HG03064 (cell line): Measurements from ENCODE around the gene SLC22A14.
"Not testable (repeated sequence)": the region's sequence is repeated elsewhere in the genome, so short reads cannot be mapped to it uniquely, and the experiment has no call there.

ENCODE experiments used
- ATAC-seq: cut with Tn5 transposase; IDR thresholded peaks from one replicate; pipeline ENCODE4 v1.9.1; 2021; ENCODE audit warnings: low read depth; ENCODE audit not compliant: unreplicated experiment

SLC22A14 gene

DNA sequence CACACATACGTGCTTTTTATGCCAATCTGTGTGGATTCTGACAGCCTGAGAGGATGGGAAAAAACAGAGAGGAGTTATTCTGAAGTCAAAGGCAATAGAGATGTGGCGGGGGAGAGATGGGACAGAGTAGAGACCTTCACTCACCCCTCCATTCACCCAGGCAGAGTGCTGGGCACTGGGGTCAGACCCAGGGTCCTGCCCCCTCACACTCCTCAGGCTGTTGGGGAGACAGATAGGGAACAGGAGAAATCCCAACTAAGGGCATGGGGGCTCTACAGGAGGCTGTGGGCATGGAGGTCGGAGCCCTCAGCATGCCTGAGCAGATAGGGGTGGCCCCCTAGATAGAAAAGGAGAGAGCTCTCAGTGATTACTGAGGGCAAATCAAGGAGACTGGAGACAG, 30.3 kb downstream of the SLC22A14 start:
- no peak for ATAC-seq

DNA sequence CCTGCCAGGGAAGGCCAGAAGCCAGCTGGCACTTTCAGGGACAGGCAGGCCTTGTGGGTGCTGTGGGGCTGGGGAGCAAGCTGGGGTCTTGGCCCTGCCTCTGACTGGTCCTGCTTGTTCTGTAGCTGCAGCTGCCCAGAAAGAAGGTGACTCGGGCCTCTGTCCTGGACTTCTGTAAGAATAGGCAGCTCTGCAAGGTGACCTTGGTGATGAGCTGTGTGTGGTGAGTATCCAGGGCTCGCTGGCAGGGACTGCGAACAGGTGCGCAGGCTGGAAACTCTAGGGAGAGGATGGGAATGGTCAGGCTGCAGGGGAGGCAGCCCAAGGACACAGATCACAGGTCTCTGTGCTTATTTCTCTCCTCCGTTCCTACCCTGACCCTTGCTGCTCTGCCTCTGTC, 31.2 kb downstream of the SLC22A14 start:
- no peak for ATAC-seq

DNA sequence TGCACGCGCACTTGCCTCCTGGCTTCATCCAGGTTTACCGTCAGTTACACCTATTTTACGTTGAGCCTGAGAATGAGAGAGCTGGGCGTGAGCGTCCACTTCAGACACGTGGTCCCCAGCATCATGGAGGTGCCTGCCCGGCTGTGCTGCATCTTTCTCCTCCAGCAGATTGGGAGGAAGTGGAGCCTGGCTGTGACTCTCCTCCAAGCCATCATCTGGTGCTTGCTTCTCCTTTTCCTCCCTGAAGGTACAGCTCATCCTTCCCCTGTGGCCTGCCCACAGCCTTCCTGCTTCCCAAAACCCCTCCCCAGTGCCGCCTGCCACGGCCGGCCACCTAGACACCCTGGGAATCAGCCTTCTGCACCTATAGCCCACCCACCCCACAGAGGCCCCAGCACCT, 31.6 kb downstream of the SLC22A14 start:
- ATAC-seq, result no peak

DNA sequence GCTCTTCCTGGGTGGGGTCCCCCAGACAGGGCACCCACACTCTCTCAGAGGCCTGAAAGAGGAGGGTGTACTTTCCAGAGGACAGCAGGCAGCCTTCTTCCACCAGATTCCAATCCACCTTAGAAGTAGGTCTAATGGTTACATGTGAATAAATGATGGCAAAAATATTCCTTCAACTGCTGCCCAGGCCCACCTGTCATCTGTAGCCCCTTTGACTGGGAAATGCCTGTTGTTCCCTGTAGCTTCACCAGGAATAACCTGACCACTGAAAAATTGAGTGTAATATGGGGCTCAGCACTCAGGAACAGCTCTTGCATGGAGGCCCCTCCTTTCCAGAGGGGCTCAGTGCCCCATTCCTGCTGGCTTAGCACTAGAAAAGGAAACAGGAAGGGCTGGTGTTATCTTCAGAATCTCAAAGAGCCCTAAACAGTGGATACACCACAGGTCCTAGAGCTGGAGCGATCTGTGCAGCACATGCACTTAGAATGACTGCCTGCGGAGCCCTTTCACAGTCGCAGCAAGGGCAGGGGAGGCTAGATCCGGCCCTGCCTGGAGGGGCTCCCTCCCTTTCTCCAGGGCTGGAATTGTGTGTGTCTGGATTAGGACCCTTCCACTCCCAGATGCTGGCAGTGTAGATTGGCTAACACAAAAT, 32.1 kb downstream of the SLC22A14 start:
- no peak for ATAC-seq

DNA sequence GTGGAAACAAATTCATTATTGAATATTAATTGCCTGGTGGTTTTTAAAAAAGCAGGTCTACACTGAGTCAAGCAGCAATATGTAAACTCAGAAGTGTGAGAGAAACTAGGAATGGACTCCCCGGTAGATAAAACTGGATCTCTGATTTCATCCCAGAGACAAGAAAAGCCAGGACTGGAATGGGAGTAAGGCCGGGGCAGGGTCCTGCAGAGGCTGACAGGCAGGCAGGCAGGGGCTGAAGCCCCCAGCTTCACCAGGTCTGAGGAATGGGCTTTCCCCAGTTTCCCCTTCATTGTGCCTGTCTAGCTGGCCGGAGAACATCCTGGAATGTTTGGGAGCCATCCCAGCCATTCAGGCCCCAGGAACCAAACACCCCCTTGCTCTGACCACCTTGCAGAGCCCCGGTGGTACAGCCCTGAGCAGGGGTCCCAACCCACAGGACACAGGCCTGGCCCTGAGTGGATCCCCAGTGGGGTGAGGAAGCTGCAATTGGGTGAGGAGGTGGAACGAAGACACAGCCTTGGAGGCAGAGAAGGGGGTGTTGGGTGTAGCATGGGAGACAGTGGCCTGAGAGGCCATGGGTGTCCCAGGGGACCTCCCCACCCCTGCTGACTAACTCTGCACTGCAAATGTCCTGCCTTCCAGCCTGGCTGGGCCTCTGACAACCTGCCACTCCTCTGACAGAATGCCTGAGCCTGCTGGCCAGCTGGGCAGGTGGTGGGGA, 32.8 kb downstream of the SLC22A14 start:
- ATAC-seq, result no peak

DNA sequence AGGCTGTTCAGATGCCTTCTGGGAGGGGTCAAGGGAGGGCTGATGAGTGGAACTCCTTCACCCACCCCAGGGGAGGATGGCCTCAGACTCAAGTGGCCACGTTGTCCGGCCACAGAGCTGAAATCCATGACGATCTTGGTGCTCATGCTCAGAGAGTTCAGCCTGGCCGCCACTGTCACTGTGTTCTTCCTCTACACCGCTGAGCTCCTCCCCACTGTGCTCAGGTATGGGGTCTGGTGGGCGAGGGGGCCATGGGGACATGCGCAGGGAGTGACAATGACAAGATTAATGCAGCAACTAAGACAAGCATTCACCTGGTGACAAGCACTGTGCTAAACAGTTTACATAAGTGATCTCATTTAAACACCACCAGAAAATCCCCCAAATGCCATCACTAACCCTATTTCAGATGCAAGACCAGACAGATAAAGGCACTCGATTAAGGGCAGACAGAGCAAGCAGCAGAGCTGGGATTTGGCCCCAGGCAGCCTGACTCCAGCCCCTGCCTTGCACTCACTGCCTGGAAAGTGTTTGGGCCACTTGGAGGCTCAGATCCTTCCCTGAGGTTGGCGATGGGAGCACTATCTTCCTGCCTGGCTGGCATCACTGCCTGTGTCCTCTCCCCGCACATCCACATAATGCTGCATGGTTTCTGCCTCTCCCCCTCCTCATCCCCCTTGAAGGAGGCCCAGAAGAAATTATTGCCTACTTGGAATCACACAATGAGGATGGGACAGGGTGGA, 33.6 kb downstream of the SLC22A14 start:
- ATAC-seq, result no peak

DNA sequence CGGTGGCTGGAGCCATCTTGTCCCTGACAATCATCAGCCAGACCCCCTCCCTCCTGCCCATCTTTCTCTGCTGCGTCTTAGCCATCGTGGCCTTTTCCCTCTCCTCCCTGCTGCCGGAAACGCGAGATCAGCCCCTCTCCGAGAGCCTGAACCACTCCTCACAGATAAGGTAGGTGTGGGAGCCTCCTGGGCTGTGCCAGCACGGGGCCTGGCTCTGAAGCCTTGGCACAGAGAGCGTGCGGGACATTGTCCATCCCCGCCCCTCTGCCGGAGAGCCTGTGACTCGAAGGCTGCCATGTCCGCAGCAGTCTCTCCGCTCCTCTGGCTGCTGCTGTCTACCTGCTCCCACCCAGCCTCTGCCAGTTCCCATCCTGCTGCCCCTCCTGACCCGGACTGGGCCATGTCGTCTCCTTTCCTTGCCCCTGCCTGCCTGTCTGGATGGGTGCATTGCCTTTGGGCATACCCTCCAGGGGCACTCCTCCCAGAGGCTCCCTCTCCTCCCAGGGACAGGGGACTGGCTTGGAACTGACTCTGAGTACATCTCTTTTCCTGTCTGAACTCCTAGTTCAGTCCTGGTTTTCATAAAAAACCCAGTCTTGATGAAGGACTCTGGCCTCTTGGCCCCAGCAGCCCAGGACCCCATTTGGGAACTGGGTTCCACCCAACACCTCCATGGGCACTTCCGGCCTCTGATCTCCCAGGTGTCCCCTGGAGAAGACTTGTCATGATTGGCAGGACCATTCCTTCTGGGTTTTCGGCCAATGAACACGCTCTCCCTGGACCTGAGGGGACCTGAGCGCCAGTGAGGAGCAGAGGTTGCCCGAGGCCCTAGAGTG, 34.5 kb downstream of the SLC22A14 start:
- no peak for ATAC-seq

DNA sequence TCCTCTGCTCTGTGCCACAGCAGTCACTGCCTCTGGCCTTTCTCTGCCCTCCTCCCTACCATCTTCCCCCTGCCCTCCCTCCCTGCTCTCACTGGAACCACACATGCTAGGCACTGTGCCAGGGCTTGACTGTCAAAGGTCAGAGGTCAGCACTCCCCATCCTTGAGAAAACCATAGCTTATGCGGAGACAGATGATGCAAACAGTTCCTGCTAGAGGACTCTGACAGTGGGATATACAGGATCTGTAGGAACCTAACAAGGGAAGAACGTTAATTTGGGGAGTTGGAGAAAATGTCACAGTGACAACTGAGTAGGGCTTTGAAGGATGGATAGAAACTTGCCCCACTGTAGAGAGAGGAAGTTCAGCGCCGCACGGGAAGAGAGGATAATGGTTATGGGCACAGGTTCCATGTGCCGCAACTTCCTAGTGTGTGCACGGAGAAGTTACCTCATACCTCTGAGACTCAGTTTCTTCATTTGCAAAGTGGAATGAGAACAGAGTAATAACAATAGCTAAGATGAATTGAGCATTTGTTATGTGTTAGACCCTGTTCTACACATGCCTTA, 35.2 kb downstream of the SLC22A14 start:
- ATAC-seq, result no peak

DNA sequence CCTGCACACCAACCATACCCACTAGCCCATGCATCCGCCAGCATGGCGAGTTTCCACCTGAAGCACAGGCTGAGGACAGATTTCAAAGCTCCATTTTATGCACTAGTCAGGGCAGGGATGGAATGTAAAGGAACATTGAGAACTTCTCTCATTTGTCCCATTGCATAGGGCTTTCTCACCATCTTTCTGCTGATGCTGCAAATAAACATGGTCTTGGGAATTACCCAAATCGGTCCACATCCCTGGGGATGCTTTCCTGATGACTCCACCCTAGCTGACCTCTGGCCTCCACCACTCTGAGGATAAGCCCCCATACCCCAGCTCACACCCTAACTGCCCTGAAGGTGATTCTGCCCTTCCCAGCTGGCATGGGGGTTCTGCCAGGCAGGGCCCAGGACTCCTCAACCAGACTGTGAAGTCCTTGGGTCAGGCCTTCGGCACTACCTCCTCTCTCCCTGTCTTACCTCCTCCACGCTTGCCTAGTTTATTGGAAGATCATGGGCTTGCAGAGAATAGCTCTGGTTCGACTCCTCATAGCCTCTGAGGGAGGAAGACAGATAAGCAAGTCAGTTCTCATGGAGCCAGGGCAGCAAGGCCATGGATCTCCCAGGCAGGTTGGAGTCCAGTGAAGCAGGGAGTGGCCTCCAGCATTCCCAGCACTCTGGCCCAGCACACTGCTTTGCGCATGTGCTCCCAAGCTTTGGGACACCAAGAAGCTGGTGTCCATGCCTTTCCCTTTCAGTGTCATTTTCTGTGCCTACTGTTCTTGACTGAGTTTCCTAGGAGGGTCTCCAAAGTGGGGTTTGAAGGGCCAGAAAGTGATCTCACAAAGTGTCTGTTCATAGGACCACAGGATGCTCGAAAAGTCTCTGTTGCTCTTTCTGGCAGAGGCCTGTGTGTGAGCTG, 36.9 kb downstream of the SLC22A14 start:
- no peak for ATAC-seq

DNA sequence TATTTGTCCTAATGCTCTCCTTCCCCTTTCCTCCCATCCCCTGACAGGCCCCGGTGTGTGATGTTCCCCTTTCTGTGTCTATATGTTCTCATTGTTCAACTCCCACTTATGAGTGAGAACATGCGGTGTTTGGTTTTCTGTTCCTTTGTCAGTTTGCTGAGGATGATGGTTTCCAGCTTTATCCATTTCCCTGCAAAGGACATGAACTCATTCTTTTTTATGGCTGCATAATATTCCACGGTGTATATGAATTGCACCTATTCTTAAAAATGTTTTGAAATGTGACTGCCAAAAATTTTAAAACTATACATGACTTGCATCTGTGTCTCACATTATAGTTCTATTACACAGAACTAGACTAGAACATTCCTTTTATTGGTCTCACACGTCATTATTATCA, 38.5 kb downstream of the SLC22A14 start:
- not testable (repeated sequence) for ATAC-seq

DNA sequence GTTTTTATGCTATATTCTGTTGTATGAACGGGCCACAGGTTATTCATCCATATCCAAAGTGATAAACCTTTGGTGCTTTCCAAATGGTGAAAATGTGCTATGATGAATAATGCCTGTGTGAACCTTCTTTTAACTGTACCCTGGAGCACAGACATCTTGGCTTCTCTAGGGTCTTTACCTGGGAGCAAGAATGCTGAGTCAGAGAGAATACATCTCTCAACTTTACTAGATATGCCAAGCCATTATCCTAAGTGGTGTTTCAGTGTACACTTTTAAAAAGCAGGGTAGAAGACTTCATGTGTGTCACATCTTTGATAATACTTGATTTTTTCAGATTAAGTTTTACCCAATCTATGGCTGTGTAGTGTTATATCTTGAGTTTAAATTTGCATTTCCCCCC, 41.0 kb downstream of the SLC22A14 start:
- ATAC-seq, result no peak

DNA sequence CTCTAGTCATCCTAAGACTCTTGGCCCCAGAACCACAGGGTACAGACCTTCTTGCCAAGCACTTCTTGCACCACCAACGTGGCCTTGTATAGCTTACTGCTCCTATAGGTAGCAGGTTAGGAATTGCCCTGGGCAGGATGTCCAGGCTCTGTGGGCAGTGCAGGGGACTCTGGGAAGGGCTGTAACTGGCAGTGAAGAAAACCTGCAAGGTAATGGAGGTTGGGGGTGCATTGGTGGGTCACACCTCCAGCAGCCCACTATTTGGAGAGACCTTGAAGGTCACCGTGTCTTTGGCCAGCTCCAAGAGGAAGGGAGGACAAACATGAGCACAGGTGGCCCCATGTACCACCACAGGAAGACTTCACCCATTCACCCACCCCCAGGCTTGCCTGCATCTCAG, 43.2 kb downstream of the SLC22A14 start:
- no peak for ATAC-seq

DNA sequence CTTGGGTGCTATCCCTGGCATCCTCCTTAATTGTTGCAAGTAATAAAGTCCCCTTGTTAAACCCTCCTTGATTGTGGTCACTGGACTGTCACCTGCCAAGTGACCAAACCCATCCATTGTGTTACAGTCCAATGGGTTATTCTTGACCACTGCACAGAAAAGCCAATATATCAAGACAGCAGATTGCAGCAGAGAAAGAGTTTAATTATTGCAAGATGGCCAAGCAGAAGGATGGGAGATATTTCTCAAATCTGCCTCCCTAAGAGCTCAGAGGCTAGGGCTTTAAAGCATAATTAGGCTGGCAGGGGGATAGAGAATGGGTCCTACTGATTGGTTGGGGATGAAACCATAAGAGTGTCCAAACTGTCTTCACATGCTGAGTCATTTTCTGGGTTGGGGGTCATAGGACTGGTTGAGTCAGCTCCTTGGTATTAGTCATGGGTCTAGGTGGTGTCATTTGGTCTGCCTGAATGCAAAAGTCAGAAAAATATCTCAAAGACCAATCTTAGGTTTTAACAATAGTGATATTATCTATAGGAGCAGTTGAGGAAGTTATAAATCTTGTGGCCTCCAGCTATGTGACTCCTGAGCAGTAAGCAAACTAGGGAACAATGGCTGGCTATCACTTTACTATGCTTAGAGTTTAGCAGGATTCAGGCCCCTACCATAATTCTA, 45.4 kb downstream of the SLC22A14 start:
- ATAC-seq, result no peak

DNA sequence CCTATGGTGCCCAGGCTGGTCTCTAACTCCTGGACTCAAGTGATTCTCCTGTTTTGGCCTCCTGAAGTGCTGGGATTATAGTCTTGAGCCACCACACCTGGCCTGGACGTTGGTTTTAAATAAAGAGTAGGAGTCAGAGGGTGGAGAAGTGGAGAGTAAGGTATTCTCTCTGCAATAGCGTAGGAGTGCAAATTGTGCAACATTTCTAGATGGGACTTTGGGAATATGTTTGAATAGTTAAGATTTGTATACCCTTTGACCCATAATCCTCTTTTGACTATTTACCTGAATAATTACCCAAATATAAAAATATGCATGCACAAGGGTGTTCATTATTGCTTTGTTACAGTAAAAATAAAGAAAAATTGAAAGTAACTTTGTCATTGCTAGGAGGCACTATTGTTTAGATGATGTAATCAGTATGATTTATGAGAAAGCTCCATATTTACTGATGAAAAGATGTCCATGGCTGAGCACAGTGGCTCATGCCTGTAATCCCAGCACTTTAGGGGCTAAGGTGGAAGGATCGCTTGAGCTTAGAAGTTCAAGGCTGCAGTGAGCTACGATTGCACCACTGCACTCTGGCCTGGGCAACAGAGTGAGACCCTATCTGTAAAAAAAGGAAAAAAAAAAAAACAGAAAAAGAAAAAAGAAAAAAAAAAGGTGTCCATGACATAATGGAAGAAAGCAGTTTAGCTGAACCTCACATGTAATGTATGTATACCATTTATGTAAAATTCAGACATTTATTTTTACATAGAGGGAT, 49.3 kb downstream of the SLC22A14 start:
- no peak for ATAC-seq

DNA sequence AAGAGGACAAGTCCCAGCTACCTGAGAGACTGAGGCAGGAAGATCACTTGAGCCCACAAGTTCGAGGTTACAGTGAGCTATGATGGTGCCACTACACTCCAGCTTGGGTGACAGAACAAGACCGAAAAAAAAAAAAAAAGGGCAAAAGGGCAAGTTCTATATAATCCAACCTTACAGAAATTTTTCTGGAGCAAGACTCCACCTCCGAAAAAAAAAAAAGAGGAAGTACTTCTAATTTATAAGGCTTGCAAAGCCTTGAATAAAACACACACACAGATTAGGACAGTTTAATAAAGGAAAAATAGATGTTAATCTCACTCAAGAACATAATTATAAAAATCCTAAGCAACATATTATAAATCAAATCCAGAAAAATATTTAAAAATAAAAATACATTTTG, 50.1 kb downstream of the SLC22A14 start:
- no peak for ATAC-seq

DNA sequence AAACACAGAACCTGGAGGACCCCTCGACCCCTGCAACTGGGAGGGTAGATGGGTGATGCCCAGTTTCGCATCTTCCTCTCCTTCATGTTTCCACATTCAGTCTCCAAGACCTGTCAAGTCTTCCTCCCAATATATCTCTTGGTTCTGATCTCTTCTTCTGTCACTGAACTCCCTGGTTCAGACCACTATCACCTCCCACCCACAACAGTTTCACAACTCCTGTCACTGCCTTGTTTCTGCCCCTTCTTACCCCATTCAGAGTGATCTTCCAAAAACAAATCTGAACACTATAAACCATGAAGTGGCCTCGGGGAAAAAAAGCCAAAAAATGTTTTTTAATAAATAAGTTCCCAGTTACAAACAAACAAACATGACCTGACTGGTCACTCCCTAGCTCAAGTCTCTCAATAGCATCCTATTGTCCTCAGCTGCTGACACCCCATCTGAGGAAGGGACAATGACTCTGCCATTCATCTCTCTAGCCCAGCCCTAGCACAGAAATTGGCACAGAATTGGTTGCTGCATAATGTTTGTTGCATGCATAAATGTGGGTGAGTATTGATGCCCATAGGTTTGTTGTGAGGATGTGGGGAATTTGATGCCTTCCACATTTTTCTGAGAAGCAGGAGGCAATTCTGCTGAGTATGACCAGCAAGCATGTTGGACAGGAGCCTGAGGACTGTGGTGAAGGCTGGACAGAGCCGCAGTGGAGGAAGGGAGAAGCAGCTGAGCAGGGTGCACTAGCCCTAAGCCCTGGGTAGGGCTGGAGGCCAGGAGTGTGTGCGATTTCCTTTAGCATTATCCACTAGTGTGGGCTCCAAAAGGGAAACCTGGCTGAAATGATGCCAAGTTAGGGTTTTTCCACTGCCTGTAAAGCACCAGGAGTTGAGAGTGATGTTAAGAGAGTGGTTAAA, 52.3 kb downstream of the SLC22A14 start:
- ATAC-seq, result no peak

DNA sequence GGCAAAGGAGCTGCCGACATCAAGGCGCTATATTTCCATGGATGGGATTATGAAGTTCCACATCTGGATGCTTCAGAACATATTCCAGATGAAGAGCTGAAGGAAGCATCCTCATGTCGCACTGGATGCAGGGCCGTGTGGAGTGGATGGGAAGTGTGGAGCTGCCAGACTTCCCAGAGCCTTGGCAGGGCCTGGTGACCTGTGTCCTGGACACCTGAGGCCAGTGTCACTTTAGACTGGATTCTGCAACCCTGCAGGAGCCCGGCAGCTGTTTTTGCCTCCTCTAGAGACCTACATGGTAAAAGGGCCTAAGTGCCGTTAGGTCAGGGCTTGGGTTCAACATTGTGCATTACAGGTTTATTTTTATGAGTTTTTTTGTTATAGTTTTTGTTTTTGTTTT, 53.2 kb downstream of the SLC22A14 start:
- ATAC-seq, result no peak
